H9 (cell line): ENCODE data around the gene GLB1L3. TPM values are rescaled to one million over a fixed set of nuclear protein-coding genes. Genes with fewer than 3 reads are reported as not detected.

Experiments
- DNase-seq: peaks from one replicate; pipeline ENCODE4 v3.0.0-alpha.2; 2017
- H2AFZ ChIP-seq: one replicate; pipeline ENCODE4 v1.6.1; 2013; ENCODE audit warnings: mild to moderate bottlenecking, low read length, control low read depth, moderate library complexity
- H2AK5ac ChIP-seq: 2 replicates; pipeline ENCODE4 v1.6.1; 2013; ENCODE audit warnings: low read length, control low read depth, mixed read lengths; ENCODE audit not compliant: insufficient read length
- H2BK120ac ChIP-seq: one replicate; pipeline ENCODE4 v1.6.1; 2013; ENCODE audit warnings: low read depth, mild to moderate bottlenecking, low read length, control low read depth, inconsistent platforms; ENCODE audit not compliant: poor library complexity, severe bottlenecking
- H2BK12ac ChIP-seq: 2 replicates; pipeline ENCODE4 v1.6.1; 2013; ENCODE audit warnings: low read length, control low read depth, mixed read lengths, low read depth; ENCODE audit not compliant: insufficient read length
- H2BK15ac ChIP-seq: 2 replicates; pipeline ENCODE4 v1.6.1; 2013; ENCODE audit warnings: low read depth, low read length, control low read depth
- H2BK20ac ChIP-seq: one replicate; pipeline ENCODE4 v1.6.1; 2013; ENCODE audit warnings: low read depth, mild to moderate bottlenecking, low read length, control low read depth, inconsistent platforms; ENCODE audit not compliant: poor library complexity, severe bottlenecking
- H2BK5ac ChIP-seq: 2 replicates; pipeline ENCODE4 v1.6.1; 2013; ENCODE audit warnings: low read length, control low read depth, mixed read lengths; ENCODE audit not compliant: insufficient read length
- H3K14ac ChIP-seq: 2 replicates; pipeline ENCODE4 v1.6.1; 2013; ENCODE audit warnings: low read length, control low read depth; ENCODE audit not compliant: insufficient read depth
- H3K18ac ChIP-seq: 2 replicates; pipeline ENCODE4 v1.6.1; 2013; ENCODE audit warnings: low read depth, mild to moderate bottlenecking, mixed read lengths, low read length, control low read depth; ENCODE audit not compliant: insufficient read length
- H3K23ac ChIP-seq: 2 replicates; pipeline ENCODE4 v1.6.1; 2013; ENCODE audit warnings: low read length, control low read depth, mixed read lengths, low read depth; ENCODE audit not compliant: insufficient read length
- H3K23me2 ChIP-seq: 2 replicates; pipeline ENCODE4 v1.6.1; 2013; ENCODE audit warnings: low read depth, mild to moderate bottlenecking, mixed read lengths, low read length, control low read depth; ENCODE audit not compliant: insufficient read length, poor library complexity, severe bottlenecking
- H3K27ac ChIP-seq: 2 replicates; pipeline ENCODE4 v1.5.1; 2013; ENCODE audit warnings: low read length, control low read depth, mixed read lengths, low read depth; ENCODE audit not compliant: insufficient read length
- H3K27me3 ChIP-seq: 2 replicates; pipeline ENCODE4 v1.6.1; 2013; ENCODE audit warnings: low read length, control low read depth, inconsistent platforms; ENCODE audit not compliant: insufficient read depth
- H3K4ac ChIP-seq: 2 replicates; pipeline ENCODE4 v1.6.1; 2013; ENCODE audit warnings: low read depth, mild to moderate bottlenecking, control low read depth, inconsistent platforms, low read length, moderate library complexity
- H3K4me1 ChIP-seq: 2 replicates; pipeline ENCODE4 v1.6.1; 2013; ENCODE audit warnings: low read length, control low read depth, inconsistent platforms; ENCODE audit not compliant: insufficient read depth
- H3K4me2 ChIP-seq: 2 replicates; pipeline ENCODE4 v1.6.1; 2013; ENCODE audit warnings: low read length, control low read depth, mixed read lengths; ENCODE audit not compliant: insufficient read length, insufficient read depth
- H3K56ac ChIP-seq: 2 replicates; pipeline ENCODE4 v1.6.1; 2013; ENCODE audit warnings: low read depth, mild to moderate bottlenecking, mixed read lengths, low read length, control low read depth; ENCODE audit not compliant: insufficient read length
- H3K79me1 ChIP-seq: 2 replicates; pipeline ENCODE4 v1.6.1; 2013; ENCODE audit warnings: low read depth, mild to moderate bottlenecking, moderate library complexity, low read length, control low read depth, inconsistent platforms; ENCODE audit not compliant: insufficient read depth, poor library complexity, severe bottlenecking
- H3K79me2 ChIP-seq: 2 replicates; pipeline ENCODE4 v1.6.1; 2013; ENCODE audit warnings: low read length, control low read depth, inconsistent platforms; ENCODE audit not compliant: insufficient read depth
- H3K9ac ChIP-seq: 2 replicates; pipeline ENCODE4 v1.6.1; 2013; ENCODE audit warnings: low read length, control low read depth, mixed read lengths; ENCODE audit not compliant: insufficient read length; ENCODE audit errors: extremely low read depth
- H3K9me3 ChIP-seq: one replicate; pipeline ENCODE4 v1.6.1; 2013; ENCODE audit warnings: low read depth, low read length, inconsistent platforms; ENCODE audit not compliant: control insufficient read depth
- H3T11ph ChIP-seq: one replicate; pipeline ENCODE4 v1.6.1; 2013; ENCODE audit warnings: mild to moderate bottlenecking, low read length, control low read depth, inconsistent platforms
- H4K20me1 ChIP-seq: one replicate; pipeline ENCODE4 v1.6.1; 2013; ENCODE audit not compliant: control insufficient read depth, insufficient read length, insufficient read depth
- H4K5ac ChIP-seq: 2 replicates; pipeline ENCODE4 v1.6.1; 2013; ENCODE audit warnings: low read depth, mild to moderate bottlenecking, mixed read lengths, low read length, control low read depth; ENCODE audit not compliant: insufficient read length
- H4K8ac ChIP-seq: replicated peaks from 2 replicates; pipeline ENCODE4 v1.6.1; 2013; ENCODE audit warnings: low read length, control low read depth, mixed read lengths, low read depth; ENCODE audit not compliant: insufficient read length
- H4K91ac ChIP-seq: 2 replicates; pipeline ENCODE4 v1.6.1; 2013; ENCODE audit warnings: low read depth, mild to moderate bottlenecking, moderate library complexity, mixed read lengths, low read length, control low read depth; ENCODE audit not compliant: insufficient read length
- H3K27ac Mint-ChIP-seq, 3 experiments: 2 replicates in 2 of 3; 3 replicates in 1 of 3; pipeline ENCODE4 v1.8.0; 2020 to 2021; ENCODE audit warnings: mixed read lengths in 3 of 3, mild to moderate bottlenecking in 1 of 3, moderate library complexity in 1 of 3
- H3K27me3 Mint-ChIP-seq: 2 replicates; pipeline ENCODE4 v1.8.0; 2021; ENCODE audit warnings: low read depth, mild to moderate bottlenecking, moderate library complexity, mixed read lengths
- H3K36me3 Mint-ChIP-seq, 3 experiments: 2 replicates in 2 of 3; 3 replicates in 1 of 3; pipeline ENCODE4 v1.8.0; 2020 to 2021; ENCODE audit warnings: low read depth in 3 of 3, mixed read lengths in 3 of 3; ENCODE audit not compliant: insufficient read depth in 1 of 3
- H3K4me1 Mint-ChIP-seq, 2 experiments: 2 replicates each; pipeline ENCODE4 v1.8.0; 2020; ENCODE audit warnings: mixed read lengths in 2 of 2
- H3K4me3 Mint-ChIP-seq, 2 experiments: 2 replicates in 1 of 2; 3 replicates in 1 of 2; pipeline ENCODE4 v1.8.0; 2020 to 2021; ENCODE audit warnings: mild to moderate bottlenecking in 2 of 2, mixed read lengths in 2 of 2, moderate library complexity in 1 of 2
- H3K9me3 Mint-ChIP-seq, 2 experiments: 2 replicates in 1 of 2; 3 replicates in 1 of 2; pipeline ENCODE4 v1.8.0; 2020; ENCODE audit warnings: mild to moderate bottlenecking in 2 of 2, mixed read lengths in 2 of 2, moderate library complexity in 1 of 2
- WGBS: extraction: QIAGEN DNeasy Blood & Tissue Kit; methylation state at CpG from one replicate; pipeline ENCODE4 v1.1.7; 2013; ENCODE audit warnings: missing lambda C conversion rate, low lambda C conversion rate, mixed read lengths; ENCODE audit not compliant: insufficient read length; ENCODE audit errors: extremely low coverage; 5-methylcytosine and 5-hydroxymethylcytosine counted together
- total RNA-seq: library from RNA; stranded (reverse); gene quantifications from 2 replicates; pipeline ENCODE4 v1.2.1, GENCODE V29; 2021
- TF ChIP-seq, protein P1 (sequence below): fragments of 200-600 bp; sonication (generic); conservative IDR thresholded peaks from 3 replicates; pipeline ENCODE4 v1.8.0; 2021; ENCODE audit warnings: antibody characterized with exemption, mild to moderate bottlenecking

Gene GLB1L3
- total RNA-seq, 1 experiment from 2014 or later: 11.2 TPM

DNA sequence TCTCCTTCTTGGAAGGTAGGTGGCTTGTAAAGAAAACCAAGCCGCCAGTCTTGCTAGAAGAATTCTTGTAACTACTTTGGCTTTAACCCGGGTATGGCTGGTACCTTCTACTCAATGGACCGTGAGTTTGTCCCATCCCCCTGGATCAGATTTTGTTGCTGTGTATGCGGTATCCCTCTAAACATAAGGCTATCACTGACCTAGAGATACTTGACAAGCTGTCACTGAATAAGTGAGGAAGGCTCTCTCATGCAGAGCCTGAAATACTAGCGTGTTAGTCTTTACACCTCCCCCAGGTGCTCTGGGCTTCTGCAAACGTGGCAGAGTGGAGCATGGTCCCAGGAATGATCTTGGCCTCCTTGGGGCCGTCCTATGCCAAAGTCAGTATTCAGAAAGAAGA lies 90.1 kb downstream of the GLB1L3 start:
- Histone ChIP-seq H3T11ph (no peak overlapping the region), H2BK5ac (no peak overlapping the region), H3K79me2 (no peaks in the 10 kb centered on the region), H3K79me1 (no peaks in the 10 kb centered on the region), H2BK20ac (no peak overlapping the region), H4K8ac (no peak overlapping the region), H3K23me2 (no peaks in the 10 kb centered on the region), H3K14ac (no peak overlapping the region), H2BK120ac (no peak overlapping the region), H2AK5ac (no peak overlapping the region), H4K5ac (no peak overlapping the region), H4K91ac (no peak overlapping the region), H2BK15ac (no peak overlapping the region), H3K56ac (no peak overlapping the region), H3K4me2 (no peak overlapping the region), H3K27ac (no peak overlapping the region), H3K9ac (no peak overlapping the region), H3K4me1 (no peaks in the 10 kb centered on the region), H3K4ac (no peak overlapping the region), H3K27me3 (no peaks in the 10 kb centered on the region), H4K20me1 (no peaks in the 10 kb centered on the region), H2BK12ac (no peak overlapping the region), H3K23ac (no peak overlapping the region), H2AFZ (no peak overlapping the region), H3K9me3 (no peaks in the 10 kb centered on the region), H3K18ac (no peak overlapping the region)
- H3K36me3 Mint-ChIP-seq: no peaks in the 10 kb centered on the region; a peak in 1 of 7 replicates
- H3K27me3 Mint-ChIP-seq: peaks cover 24% of the 10 kb centered on the region
- H3K27ac Mint-ChIP-seq: no peak overlapping the region
- H3K4me3 Mint-ChIP-seq: no peak overlapping the region
- TF ChIP-seq, protein P1, sequence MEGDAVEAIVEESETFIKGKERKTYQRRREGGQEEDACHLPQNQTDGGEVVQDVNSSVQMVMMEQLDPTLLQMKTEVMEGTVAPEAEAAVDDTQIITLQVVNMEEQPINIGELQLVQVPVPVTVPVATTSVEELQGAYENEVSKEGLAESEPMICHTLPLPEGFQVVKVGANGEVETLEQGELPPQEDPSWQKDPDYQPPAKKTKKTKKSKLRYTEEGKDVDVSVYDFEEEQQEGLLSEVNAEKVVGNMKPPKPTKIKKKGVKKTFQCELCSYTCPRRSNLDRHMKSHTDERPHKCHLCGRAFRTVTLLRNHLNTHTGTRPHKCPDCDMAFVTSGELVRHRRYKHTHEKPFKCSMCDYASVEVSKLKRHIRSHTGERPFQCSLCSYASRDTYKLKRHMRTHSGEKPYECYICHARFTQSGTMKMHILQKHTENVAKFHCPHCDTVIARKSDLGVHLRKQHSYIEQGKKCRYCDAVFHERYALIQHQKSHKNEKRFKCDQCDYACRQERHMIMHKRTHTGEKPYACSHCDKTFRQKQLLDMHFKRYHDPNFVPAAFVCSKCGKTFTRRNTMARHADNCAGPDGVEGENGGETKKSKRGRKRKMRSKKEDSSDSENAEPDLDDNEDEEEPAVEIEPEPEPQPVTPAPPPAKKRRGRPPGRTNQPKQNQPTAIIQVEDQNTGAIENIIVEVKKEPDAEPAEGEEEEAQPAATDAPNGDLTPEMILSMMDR: no peak
- H3K9me3 Mint-ChIP-seq: no peaks in the 10 kb centered on the region
- DNase-seq: no peak
- WGBS: no CpG with 5 or more reads among the region's 7 CpGs
- H3K4me1 Mint-ChIP-seq: peaks cover 3% of the 10 kb centered on the region in 2 experiments; a peak in 2 of 4 replicates
